ENCODE data around the gene NAA40. TPM values are rescaled to one million over a fixed set of nuclear protein-coding genes. Genes with fewer than 3 reads are reported as not detected.
A peak's percentile ranks its signal among the peaks of the same experiment; 100 is the strongest.

The NAA40 gene
- total and polyA plus RNA-seq, 2 of the 13 experiments (the other 11 are each of a cell fraction or from before 2014, with no cell fraction given) = 11.1 to 17.9 TPM

DNA sequence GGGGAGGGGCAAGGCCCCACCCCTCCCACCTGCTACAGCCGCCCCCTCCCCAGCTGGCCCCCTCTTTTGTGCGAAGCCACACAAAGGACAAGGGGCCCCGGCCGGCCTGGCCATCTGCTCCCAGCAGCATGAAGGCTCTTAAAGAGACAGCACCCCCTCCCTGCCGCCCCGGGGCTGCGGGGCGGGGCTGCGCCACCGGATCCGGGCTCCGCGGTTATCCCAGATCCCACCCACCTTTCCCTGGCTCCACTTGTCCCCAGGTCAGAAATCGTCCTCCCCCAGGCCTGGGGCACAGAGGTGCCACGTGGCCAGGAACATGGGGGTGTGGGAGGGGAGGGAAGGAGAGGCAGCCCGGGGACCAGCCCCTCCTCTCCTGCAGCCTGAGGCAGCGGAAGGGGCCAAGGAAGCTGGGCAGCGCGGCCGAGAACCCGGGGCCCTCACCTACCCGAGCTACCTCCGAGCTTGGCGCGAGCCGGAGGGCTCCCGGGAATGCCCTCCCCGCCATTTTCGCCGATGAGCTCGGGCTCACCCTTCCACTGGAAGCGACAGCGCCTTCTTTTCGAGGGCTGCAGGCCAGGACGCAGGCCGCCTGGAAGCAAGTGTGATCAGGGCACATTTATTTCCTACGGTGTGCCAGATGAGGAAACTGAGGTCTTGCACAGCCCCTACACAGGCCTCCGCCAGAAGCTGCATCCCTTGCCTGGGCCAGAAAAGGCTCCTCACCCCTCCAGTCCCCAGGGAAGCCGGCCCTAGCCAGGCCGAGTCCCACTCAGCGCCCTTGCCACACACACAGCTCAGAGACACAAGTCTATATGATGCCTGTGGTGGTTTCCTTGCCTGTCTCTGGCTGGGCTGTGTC lies 19.3 kb upstream of the NAA40 start (continued):
- TF ChIP-seq ZNF180 (CRISPR knock-in tag; IDR thresholded peaks at IDR 0.05; ENCODE audit: borderline replicate concordance, low read depth) = no peak
- no peak for TF ChIP-seq ZNF335 (CRISPR knock-in tag; IDR thresholded peaks at IDR 0.05)
- peak; percentile 80 for TF ChIP-seq HNRNPK (IDR thresholded peaks at IDR 0.05; ENCODE audit: low read depth, low read length, poor library complexity, severe bottlenecking)
- TF ChIP-seq, protein P1, sequence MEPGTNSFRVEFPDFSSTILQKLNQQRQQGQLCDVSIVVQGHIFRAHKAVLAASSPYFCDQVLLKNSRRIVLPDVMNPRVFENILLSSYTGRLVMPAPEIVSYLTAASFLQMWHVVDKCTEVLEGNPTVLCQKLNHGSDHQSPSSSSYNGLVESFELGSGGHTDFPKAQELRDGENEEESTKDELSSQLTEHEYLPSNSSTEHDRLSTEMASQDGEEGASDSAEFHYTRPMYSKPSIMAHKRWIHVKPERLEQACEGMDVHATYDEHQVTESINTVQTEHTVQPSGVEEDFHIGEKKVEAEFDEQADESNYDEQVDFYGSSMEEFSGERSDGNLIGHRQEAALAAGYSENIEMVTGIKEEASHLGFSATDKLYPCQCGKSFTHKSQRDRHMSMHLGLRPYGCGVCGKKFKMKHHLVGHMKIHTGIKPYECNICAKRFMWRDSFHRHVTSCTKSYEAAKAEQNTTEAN (CRISPR knock-in tag; conservative IDR thresholded peaks at IDR 0.05) = no peak
- TF ChIP-seq EZH2 (conservative IDR thresholded peaks at IDR 0.05; ENCODE audit: low read depth, low read length) = no peak
- no peak for TF ChIP-seq HMGA1 (CRISPR knock-in tag; conservative IDR thresholded peaks at IDR 0.05)
- no peak for TF ChIP-seq PAX8 (CRISPR knock-in tag; IDR thresholded peaks at IDR 0.05; ENCODE audit: borderline replicate concordance)
- TF ChIP-seq, protein P2, sequence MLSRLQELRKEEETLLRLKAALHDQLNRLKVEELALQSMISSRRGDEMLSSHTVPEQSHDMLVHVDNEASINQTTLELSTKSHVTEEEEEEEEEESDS (CRISPR knock-in tag; IDR thresholded peaks at IDR 0.05; ENCODE audit: borderline replicate concordance) = no peak
- TF ChIP-seq TARDBP (CRISPR knock-in tag; IDR thresholded peaks at IDR 0.05) = peak; percentile 74; the same call in 1 of the 2 replicates
- TF ChIP-seq ZNF12 (CRISPR knock-in tag; IDR thresholded peaks at IDR 0.05) = no peak
- TF ChIP-seq MXD4 (CRISPR knock-in tag; IDR thresholded peaks at IDR 0.05) = peak; percentile 55; the same call in 1 of the 2 replicates
- no peak for TF ChIP-seq ZNF672 (CRISPR knock-in tag; IDR thresholded peaks at IDR 0.05)
- TF ChIP-seq, protein P3, sequence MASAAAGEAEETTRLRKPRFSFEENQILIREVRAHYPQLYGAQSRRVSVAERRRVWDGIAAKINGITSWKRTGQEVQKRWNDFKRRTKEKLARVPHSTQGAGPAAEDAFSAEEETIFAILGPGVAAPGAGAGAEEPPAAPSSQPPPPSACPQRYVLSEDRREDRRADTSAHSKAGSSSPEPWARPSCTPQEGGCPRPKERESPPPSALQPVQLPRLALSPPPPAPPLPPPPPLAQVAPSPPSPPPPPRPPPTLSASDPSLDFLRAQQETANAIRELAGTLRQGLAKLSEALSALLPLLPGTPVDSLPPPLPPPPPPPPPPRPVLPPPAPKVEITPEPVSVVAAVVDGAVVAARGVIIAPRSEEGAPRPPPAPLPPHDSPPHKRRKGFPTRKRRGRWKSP (CRISPR knock-in tag; IDR thresholded peaks at IDR 0.05) = peak; percentile 48; the same call in 1 of the 2 replicates
- no peak; the same call in 1 of the 2 replicates for TF ChIP-seq ZNF451 (CRISPR knock-in tag; IDR thresholded peaks at IDR 0.05)
- TF ChIP-seq, protein P4, sequence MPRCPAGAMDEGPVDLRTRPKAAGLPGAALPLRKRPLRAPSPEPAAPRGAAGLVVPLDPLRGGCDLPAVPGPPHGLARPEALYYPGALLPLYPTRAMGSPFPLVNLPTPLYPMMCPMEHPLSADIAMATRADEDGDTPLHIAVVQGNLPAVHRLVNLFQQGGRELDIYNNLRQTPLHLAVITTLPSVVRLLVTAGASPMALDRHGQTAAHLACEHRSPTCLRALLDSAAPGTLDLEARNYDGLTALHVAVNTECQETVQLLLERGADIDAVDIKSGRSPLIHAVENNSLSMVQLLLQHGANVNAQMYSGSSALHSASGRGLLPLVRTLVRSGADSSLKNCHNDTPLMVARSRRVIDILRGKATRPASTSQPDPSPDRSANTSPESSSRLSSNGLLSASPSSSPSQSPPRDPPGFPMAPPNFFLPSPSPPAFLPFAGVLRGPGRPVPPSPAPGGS (CRISPR knock-in tag; IDR thresholded peaks at IDR 0.05) = peak; percentile 51; the same call in 1 of the 2 replicates
- no peak for TF ChIP-seq ZNF577 (CRISPR knock-in tag; IDR thresholded peaks at IDR 0.05; ENCODE audit: borderline replicate concordance, low read depth)
- peak; percentile 62; the same call in 1 of the 2 replicates for TF ChIP-seq IRF2 (CRISPR knock-in tag; IDR thresholded peaks at IDR 0.05)
- no peak for TF ChIP-seq ZNF296 (CRISPR knock-in tag; conservative IDR thresholded peaks at IDR 0.05)
- TF ChIP-seq, protein P5, sequence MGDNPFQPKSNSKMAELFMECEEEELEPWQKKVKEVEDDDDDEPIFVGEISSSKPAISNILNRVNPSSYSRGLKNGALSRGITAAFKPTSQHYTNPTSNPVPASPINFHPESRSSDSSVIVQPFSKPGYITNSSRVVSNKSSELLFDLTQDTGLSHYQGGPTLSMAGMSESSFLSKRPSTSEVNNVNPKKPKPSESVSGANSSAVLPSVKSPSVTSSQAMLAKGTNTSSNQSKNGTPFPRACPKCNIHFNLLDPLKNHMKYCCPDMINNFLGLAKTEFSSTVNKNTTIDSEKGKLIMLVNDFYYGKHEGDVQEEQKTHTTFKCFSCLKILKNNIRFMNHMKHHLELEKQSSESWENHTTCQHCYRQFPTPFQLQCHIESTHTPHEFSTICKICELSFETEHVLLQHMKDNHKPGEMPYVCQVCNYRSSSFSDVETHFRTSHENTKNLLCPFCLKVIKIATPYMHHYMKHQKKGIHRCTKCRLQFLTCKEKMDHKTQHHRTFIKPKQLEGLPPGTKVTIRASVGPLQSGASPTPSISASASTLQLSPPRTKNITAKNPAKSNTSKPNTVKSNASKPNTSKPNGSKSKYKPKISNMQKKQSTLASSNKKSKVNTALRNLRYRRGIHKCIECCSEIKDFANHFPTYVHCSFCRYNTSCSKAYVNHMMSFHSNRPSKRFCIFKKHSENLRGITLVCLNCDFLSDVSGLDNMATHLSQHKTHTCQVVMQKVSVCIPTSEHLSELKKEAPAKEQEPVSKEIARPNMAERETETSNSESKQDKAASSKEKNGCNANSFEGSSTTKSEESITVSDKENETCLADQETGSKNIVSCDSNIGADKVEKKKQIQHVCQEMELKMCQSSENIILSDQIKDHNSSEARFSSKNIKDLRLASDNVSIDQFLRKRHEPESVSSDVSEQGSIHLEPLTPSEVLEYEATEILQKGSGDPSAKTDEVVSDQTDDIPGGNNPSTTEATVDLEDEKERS (CRISPR knock-in tag; IDR thresholded peaks at IDR 0.05) = no peak
- no peak for TF ChIP-seq ZNF878 (CRISPR knock-in tag; IDR thresholded peaks at IDR 0.05)
- no peak for TF ChIP-seq ZMYM2 (CRISPR knock-in tag; IDR thresholded peaks at IDR 0.05)
